Muscle layer of duodenum (tissue), 2 donors: ENCODE results near the gene HES7.

Source experiments
- H3K27ac ChIP-seq: one replicate; pipeline ENCODE4 v1.7.0; 2013; ENCODE audit warnings: mild to moderate bottlenecking, low read length
- H3K27me3 ChIP-seq: one replicate; pipeline ENCODE4 v1.7.0; 2013; ENCODE audit warnings: low read depth, mild to moderate bottlenecking, control low read depth, low read length
- H3K36me3 ChIP-seq, 2 donors: one replicate each; pipeline ENCODE4 v1.7.0; 2013; ENCODE audit warnings: low read length in 2 of 2, control low read depth in 1 of 2, mild to moderate bottlenecking in 1 of 2; ENCODE audit not compliant: insufficient read depth in 2 of 2, control insufficient read depth in 1 of 2
- H3K4me1 ChIP-seq, 2 donors: one replicate each; pipeline ENCODE4 v1.7.0; 2013; ENCODE audit warnings: low read length in 2 of 2, mild to moderate bottlenecking in 2 of 2, control low read depth in 1 of 2, moderate library complexity in 1 of 2; ENCODE audit not compliant: insufficient read depth in 2 of 2, control insufficient read depth in 1 of 2
- H3K4me3 ChIP-seq, 2 donors: one replicate each; pipeline ENCODE4 v1.7.0; 2013; ENCODE audit warnings: low read length in 2 of 2, low read depth in 1 of 2, mild to moderate bottlenecking in 1 of 2
- H3K9me3 ChIP-seq, 2 donors: one replicate each; pipeline ENCODE4 v1.7.0; 2013; ENCODE audit warnings: low read length in 2 of 2, control low read depth in 1 of 2, mild to moderate bottlenecking in 1 of 2; ENCODE audit not compliant: control insufficient read depth in 1 of 2
- donor health status: healthy.

The HES7 gene

GRCh38 chr17:8074554-8074953 lies 49.4 kb downstream of the HES7 start:
- Histone ChIP-seq H3K36me3 (no peaks in the 10 kb centered on the region), H3K27me3 (peaks cover 44% of the 10 kb centered on the region), H3K4me1 (peaks cover 0 to 25% of the 10 kb centered on the region in 2 donors), H3K4me3 (no peak overlapping the region), H3K27ac (no peak overlapping the region), H3K9me3 (no peaks in the 10 kb centered on the region)

GRCh38 chr17:8073627-8074484 lies 50.0 kb downstream of the HES7 start:
- peaks cover 39% of the 10 kb centered on the region for H3K27me3 ChIP-seq
- no peaks in the 10 kb centered on the region for H3K36me3 ChIP-seq
- H3K9me3 ChIP-seq = no peaks in the 10 kb centered on the region
- H3K4me3 ChIP-seq = no peak overlapping the region
- H3K4me1 ChIP-seq = peaks cover 0 to 20% of the 10 kb centered on the region in 2 donors
- no peak overlapping the region for H3K27ac ChIP-seq

- no peaks in the 10 kb centered on the region for H3K9me3 ChIP-seq
- no peaks in the 10 kb centered on the region for H3K36me3 ChIP-seq
- H3K4me1 ChIP-seq = peaks cover 0 to 20% of the 10 kb centered on the region in 2 donors
- H3K27ac ChIP-seq = no peak overlapping the region
- peak overlapping the region in 1 of 2 donors; percentile 25 for H3K4me3 ChIP-seq
- peaks cover 39% of the 10 kb centered on the region for H3K27me3 ChIP-seq
Observed at GRCh38 chr17:8072729-8073461, 51.0 kb downstream of the HES7 start.

GRCh38 chr17:8072341-8072728 lies 51.6 kb downstream of the HES7 start:
- H3K9me3 ChIP-seq = no peaks in the 10 kb centered on the region
- H3K4me3 ChIP-seq = no peak overlapping the region
- no peak overlapping the region for H3K27ac ChIP-seq
- no peaks in the 10 kb centered on the region for H3K36me3 ChIP-seq
- peaks cover 0 to 20% of the 10 kb centered on the region in 2 donors for H3K4me1 ChIP-seq
- peaks cover 39% of the 10 kb centered on the region for H3K27me3 ChIP-seq

GRCh38 chr17:8071496-8071895 lies 52.4 kb downstream of the HES7 start:
- Histone ChIP-seq H3K36me3 (no peaks in the 10 kb centered on the region), H3K9me3 (no peaks in the 10 kb centered on the region), H3K4me1 (peaks cover 0 to 20% of the 10 kb centered on the region in 2 donors), H3K27ac (no peak overlapping the region), H3K4me3 (no peak overlapping the region), H3K27me3 (peaks cover 39% of the 10 kb centered on the region)
